ENCODE data around the gene CADM3.
A peak's percentile ranks its signal among the peaks of the same experiment; 100 is the strongest.

The CADM3 gene

DNA sequence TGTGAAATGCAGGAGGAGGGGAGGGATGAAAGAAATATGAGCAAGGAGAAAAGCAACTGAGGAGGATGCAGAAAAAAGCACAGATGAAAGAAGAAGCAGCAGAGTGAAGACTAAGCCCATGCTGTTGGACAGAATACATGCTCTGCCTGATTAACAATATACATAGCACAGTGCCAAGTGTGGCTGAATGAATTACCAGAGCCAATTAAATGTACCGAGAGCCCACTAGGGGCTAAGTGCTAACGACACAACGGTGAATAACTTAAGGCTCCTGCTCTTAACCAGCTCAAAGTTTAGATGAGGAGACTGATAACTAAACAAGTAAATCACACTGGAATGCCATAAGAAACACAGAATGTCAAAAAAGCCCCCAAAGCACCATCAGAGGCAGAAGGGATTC is 15.6 kb downstream of the CADM3 start:
- H3K79me2 ChIP-seq (ENCODE audit: control insufficient read depth, low read length): no peaks in the 10 kb centered on the region
- no peaks in the 10 kb centered on the region for H3K9me3 ChIP-seq (ENCODE audit: control insufficient read depth, insufficient read depth, low read length)
- no peaks in the 10 kb centered on the region for H3K9me2 ChIP-seq (replicated peaks; ENCODE audit: control insufficient read depth, low read length)
- no peak overlapping the region for H3K27ac ChIP-seq (ENCODE audit: low read depth, low read length)
- H4K20me1 ChIP-seq (ENCODE audit: control insufficient read depth, insufficient read depth, low read depth, low read length): no peaks in the 10 kb centered on the region
- H3K4me1 ChIP-seq (ENCODE audit: control insufficient read depth, low read length): no peaks in the 10 kb centered on the region
- no peaks in the 10 kb centered on the region for H3F3A ChIP-seq (ENCODE audit: control insufficient read depth, insufficient read depth)
- no peaks in the 10 kb centered on the region for H3K36me3 ChIP-seq (ENCODE audit: control insufficient read depth, low read length)
- no peak overlapping the region for H3K4me2 ChIP-seq (ENCODE audit: low read length)
- TF ChIP-seq, protein P1, sequence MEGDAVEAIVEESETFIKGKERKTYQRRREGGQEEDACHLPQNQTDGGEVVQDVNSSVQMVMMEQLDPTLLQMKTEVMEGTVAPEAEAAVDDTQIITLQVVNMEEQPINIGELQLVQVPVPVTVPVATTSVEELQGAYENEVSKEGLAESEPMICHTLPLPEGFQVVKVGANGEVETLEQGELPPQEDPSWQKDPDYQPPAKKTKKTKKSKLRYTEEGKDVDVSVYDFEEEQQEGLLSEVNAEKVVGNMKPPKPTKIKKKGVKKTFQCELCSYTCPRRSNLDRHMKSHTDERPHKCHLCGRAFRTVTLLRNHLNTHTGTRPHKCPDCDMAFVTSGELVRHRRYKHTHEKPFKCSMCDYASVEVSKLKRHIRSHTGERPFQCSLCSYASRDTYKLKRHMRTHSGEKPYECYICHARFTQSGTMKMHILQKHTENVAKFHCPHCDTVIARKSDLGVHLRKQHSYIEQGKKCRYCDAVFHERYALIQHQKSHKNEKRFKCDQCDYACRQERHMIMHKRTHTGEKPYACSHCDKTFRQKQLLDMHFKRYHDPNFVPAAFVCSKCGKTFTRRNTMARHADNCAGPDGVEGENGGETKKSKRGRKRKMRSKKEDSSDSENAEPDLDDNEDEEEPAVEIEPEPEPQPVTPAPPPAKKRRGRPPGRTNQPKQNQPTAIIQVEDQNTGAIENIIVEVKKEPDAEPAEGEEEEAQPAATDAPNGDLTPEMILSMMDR (IDR thresholded peaks at IDR 0.05; ENCODE audit: low read depth, low read length, poor library complexity, severe bottlenecking): no peak
- no peak for TF ChIP-seq EZH2phosphoT487 (IDR thresholded peaks at IDR 0.05; ENCODE audit: borderline replicate concordance, low read length)
- no peak overlapping the region for H3K4me3 ChIP-seq (ENCODE audit: low read length)
- H3K27me3 ChIP-seq (ENCODE audit: control insufficient read depth, low read length): peaks cover 50% of the 10 kb centered on the region

DNA sequence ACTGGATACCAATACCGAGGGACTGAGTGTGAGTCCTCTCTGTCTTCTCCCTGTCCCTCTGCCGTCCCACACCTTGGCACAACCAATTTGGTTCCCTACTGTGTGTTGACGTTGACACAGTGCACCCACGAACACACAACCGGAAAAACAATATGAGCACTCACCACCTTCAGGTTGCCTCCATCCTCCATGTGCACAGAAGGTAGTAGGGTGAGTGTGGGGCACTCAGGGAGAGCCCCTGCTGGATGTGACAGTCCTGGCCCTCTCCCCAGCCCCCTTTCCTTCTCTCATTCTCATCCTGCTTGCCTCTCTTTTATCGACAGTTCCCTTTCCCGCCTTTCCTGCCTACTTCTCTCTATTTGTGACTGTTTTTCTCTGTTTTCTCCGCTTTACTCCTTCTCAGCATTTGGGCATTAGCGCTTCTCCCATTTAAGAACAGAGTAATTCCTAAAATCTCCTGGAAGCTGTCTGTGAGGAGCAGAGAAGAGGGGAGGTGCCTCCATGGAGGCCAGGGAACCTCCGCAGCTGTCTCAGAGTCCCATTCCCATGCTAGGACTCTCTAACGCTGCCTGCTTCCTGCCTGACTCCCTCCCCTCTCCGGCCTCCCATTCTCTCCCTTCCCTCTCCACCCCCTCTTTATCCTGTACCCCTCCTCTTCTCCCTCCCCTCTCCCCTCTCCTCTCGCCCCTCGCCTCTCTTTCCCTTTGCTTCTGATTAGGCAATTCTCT is 16.4 kb downstream of the CADM3 start:
- no peaks in the 10 kb centered on the region for H3K9me2 ChIP-seq (replicated peaks; ENCODE audit: control insufficient read depth, low read length)
- H3K4me1 ChIP-seq (ENCODE audit: control insufficient read depth, low read length): no peaks in the 10 kb centered on the region
- TF ChIP-seq, protein P1 (IDR thresholded peaks at IDR 0.05; ENCODE audit: low read depth, low read length, poor library complexity, severe bottlenecking): no peak
- TF ChIP-seq EZH2phosphoT487 (IDR thresholded peaks at IDR 0.05; ENCODE audit: borderline replicate concordance, low read length): no peak
- no peak overlapping the region for H3K4me3 ChIP-seq (ENCODE audit: low read length)
- H3F3A ChIP-seq (ENCODE audit: control insufficient read depth, insufficient read depth): no peaks in the 10 kb centered on the region
- H3K27me3 ChIP-seq (ENCODE audit: control insufficient read depth, low read length): peaks cover 50% of the 10 kb centered on the region
- no peaks in the 10 kb centered on the region for H3K9me3 ChIP-seq (ENCODE audit: control insufficient read depth, insufficient read depth, low read length)
- H4K20me1 ChIP-seq (ENCODE audit: control insufficient read depth, insufficient read depth, low read depth, low read length): no peaks in the 10 kb centered on the region
- H3K36me3 ChIP-seq (ENCODE audit: control insufficient read depth, low read length): no peaks in the 10 kb centered on the region
- no peaks in the 10 kb centered on the region for H3K79me2 ChIP-seq (ENCODE audit: control insufficient read depth, low read length)
- H3K27ac ChIP-seq (ENCODE audit: low read depth, low read length): no peak overlapping the region
- no peak overlapping the region for H3K4me2 ChIP-seq (ENCODE audit: low read length)

DNA sequence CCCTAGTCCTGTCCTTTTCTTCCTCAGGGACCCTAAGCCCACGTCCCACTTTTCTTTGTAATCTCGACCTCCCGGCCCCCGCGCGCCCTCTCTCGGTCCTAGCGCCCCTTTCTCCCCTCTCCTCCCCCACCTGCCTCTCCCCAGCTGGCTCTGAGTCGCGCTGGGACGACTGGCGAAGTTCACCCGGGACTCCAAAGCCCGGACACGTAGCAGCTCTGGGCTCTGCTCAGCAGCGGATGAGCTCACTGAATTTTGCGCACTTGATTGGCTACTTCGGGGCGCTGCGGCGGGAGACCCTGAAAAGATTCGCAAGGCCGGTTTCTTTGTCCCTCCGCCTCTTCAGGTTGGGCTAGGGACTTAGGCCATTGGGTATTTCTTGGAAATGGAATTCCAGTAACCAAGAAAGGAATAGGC is 17.0 kb downstream of the CADM3 start:
- H3K4me3 ChIP-seq (ENCODE audit: low read length): no peak overlapping the region
- no peak overlapping the region for H3K27ac ChIP-seq (ENCODE audit: low read depth, low read length)
- TF ChIP-seq, protein P1 (IDR thresholded peaks at IDR 0.05; ENCODE audit: low read depth, low read length, poor library complexity, severe bottlenecking): no peak
- TF ChIP-seq EZH2phosphoT487 (IDR thresholded peaks at IDR 0.05; ENCODE audit: borderline replicate concordance, low read length): peak; percentile 44; the same call in 1 of the 2 replicates
- H3K9me3 ChIP-seq (ENCODE audit: control insufficient read depth, insufficient read depth, low read length): no peaks in the 10 kb centered on the region
- no peaks in the 10 kb centered on the region for H3K4me1 ChIP-seq (ENCODE audit: control insufficient read depth, low read length)
- H3K9me2 ChIP-seq (replicated peaks; ENCODE audit: control insufficient read depth, low read length): no peaks in the 10 kb centered on the region
- peaks cover 50% of the 10 kb centered on the region for H3K27me3 ChIP-seq (ENCODE audit: control insufficient read depth, low read length)
- H3K4me2 ChIP-seq (ENCODE audit: low read length): no peak overlapping the region
- no peaks in the 10 kb centered on the region for H3F3A ChIP-seq (ENCODE audit: control insufficient read depth, insufficient read depth)
- H3K79me2 ChIP-seq (ENCODE audit: control insufficient read depth, low read length): no peaks in the 10 kb centered on the region
- H4K20me1 ChIP-seq (ENCODE audit: control insufficient read depth, insufficient read depth, low read depth, low read length): no peaks in the 10 kb centered on the region
- no peaks in the 10 kb centered on the region for H3K36me3 ChIP-seq (ENCODE audit: control insufficient read depth, low read length)

Data from DOHH2 (cell line).